Measurements from ENCODE around the gene CCDC51. TPM values are rescaled to one million over a fixed set of nuclear protein-coding genes. Genes with fewer than 3 reads are reported as not detected.

The CCDC51 gene
- total RNA-seq, 2 experiments from 2014 or later, result 11.6 to 15.1 TPM

- POLR2A ChIA-PET, result no interaction called here
- H3K4me1 Mint-ChIP-seq, result peaks cover 19% of the 10 kb centered on the region
- no peak overlapping the region for H3K27ac Mint-ChIP-seq
- H3K9me3 Mint-ChIP-seq, result no peaks in the 10 kb centered on the region
- DNase-seq, result no peak
- CTCF ChIA-PET, result interaction anchor here (0.8 to 2.6 kb wide), 7 partner anchors 9 to 160 kb away, joined by 3 to 6 read pairs (median 4); partner anchors contain the start of genes ATRIP, CCDC51 and TMA7
- peaks cover 20% of the 10 kb centered on the region for H3K27me3 Mint-ChIP-seq
- peak overlapping the region; percentile 69 for H3K4me3 Mint-ChIP-seq
- peaks cover 19% of the 10 kb centered on the region for H3K36me3 Mint-ChIP-seq (ENCODE audit: low read depth)
These were observed 9.2 kb downstream of the CCDC51 start for GRCh38 chr3:48430708-48431101.

DNA sequence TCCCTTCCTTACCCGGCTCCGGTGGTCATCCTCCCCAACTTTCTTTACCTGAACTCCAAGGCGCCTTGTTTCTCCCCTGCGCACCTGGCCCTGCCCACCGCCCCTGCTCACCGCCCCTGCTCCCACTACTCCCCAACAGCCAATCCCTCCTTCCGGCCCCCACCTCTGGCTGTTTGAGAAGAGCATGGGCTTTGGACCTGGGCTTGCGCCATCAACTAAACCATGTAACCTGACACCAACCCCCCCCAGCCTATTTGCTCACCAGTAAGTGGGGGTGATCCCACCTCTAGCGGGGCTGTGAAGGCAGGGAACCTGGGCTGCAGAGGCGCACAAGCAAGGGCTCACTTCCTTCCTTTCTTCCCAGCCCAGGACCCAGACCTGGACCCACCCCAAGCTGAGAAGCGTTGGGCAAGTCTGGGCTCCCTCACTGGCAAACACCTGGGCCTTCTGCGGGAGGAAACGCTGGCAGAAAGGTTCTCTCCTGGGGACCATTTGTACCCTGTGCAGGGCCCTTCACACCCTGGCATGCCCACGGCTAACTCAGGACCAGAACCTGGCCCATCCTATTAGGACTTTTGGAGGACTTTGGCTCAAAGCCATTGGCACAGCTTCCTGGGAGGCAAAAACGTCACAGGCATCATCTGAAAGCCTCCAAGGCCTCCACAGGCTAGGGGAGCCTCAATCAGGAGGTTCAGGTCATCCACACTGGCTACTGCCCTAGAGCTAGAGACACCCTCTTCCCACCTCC is 9.8 kb downstream of the CCDC51 start, which contains the start of gene PLXNB1:
TSS of gene PLXNB1 (minus strand) at position 127 of the 748 bp plus-strand sequence. CDS start 5,475 bp downstream, outside the sequence.
- POLR2A ChIA-PET, result no interaction called here
- peaks cover 19% of the 10 kb centered on the region for H3K36me3 Mint-ChIP-seq (ENCODE audit: low read depth)
- no peak within 1 kb of the TSS for H3K27ac Mint-ChIP-seq
- peaks cover 20% of the 10 kb centered on the region for H3K27me3 Mint-ChIP-seq
- peak within 1 kb of the TSS; percentile 69 for H3K4me3 Mint-ChIP-seq
- DNase-seq, result no peak
- no peaks in the 10 kb centered on the region for H3K9me3 Mint-ChIP-seq
- CTCF ChIA-PET, result interaction anchor here (0.6 to 2.6 kb wide), 9 partner anchors 10 to 159 kb away, joined by 3 to 6 read pairs (median 3); partner anchors contain the start of genes ATRIP, CCDC51 and TMA7
- H3K4me1 Mint-ChIP-seq, result peaks cover 19% of the 10 kb centered on the region

GRCh38 chr3:48429317-48429959 is 10.5 kb downstream of the CCDC51 start:
- Mint-ChIP-seq H3K4me1 (peaks cover 19% of the 10 kb centered on the region), H3K27ac (no peak overlapping the region), H3K27me3 (peaks cover 20% of the 10 kb centered on the region), H3K9me3 (no peaks in the 10 kb centered on the region), H3K4me3 (peak overlapping the region; percentile 69), H3K36me3 (ENCODE audit: low read depth) (peaks cover 19% of the 10 kb centered on the region)
- CTCF ChIA-PET, result interaction anchor here (0.6 to 2.6 kb wide), 7 partner anchors 11 to 637 kb away, joined by 3 to 6 read pairs (median 4); partner anchors contain the start of genes CCDC51 and TMA7
- POLR2A ChIA-PET, result no interaction called here
- DNase-seq, result peak; percentile 58

DNA sequence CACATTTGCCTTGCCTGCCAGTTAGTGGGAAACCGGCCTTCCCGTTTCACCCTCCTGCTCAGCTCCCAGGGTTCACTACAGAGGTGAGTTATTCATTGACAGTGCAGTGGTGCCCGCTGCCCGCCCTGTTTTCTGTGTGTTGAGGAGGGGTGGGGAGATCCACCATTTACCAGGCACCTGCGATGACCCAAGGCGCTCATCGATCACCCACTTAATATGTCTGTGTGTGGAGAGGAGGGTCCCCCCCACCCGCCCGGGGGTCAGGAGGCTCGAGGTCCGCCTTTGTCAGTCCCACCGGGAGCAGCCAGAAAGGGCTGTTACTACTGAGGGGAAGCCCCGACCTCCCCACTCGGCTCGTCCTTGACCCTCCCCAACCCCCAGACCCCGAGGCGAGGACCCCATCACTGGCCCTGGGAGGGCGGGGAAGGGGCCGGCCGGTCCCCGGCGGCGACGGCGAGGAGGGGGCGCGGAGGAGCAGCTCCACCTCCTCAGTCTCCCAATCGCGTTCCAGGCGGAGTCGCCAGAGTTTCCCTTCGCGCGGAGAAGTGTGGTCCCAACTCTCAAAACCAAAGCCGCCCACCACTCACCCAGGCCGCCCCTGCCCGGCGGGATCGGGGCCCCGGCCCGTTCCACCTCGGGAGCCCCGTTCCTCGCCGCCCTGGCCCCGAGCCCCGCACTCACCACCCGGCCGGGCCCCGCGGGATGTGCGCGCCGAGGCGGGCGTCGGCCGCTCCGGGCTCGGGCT is 11.2 kb downstream of the CCDC51 start:
- DNase-seq, result no peak
- Mint-ChIP-seq H3K4me1 (peaks cover 19% of the 10 kb centered on the region), H3K4me3 (peak overlapping the region; percentile 49), H3K9me3 (no peaks in the 10 kb centered on the region), H3K36me3 (ENCODE audit: low read depth) (peaks cover 16% of the 10 kb centered on the region), H3K27ac (no peak overlapping the region), H3K27me3 (peaks cover 20% of the 10 kb centered on the region)
- ChIA-PET CTCF (interaction anchor here (0.6 to 1.8 kb wide), 4 partner anchors 13 to 637 kb away, joined by 3 to 5 read pairs (median 4); no protein-coding TSS in a partner anchor), POLR2A (interaction anchor here (0.6 kb wide), 1 partner anchor 275 kb away, joined by 6 read pairs; no protein-coding TSS in a partner anchor)

DNA sequence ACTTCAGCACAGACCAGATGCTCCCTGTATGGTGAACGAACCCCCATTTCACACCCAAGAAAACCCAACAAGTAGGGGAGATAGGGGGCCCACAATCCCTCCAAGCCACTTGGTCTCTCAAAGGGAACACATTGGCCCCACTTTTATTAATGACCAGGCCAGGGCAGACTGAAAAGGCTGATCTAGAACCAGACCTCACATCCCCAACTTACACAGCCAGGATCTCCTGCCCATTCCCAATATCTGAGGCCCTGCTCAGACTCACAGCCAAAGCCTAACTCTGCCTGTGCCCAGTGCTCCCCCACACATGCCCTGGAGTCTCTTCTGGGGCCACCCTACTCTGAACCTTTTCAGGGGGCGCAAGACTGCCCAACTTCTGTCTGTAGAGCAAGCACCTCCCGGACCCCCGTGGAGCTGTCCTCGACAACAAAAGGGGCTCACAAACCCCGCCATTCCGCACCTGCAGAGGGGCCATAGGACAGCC is 11.8 kb downstream of the CCDC51 start:
- Mint-ChIP-seq H3K27me3 (peaks cover 20% of the 10 kb centered on the region), H3K4me1 (peaks cover 18% of the 10 kb centered on the region), H3K36me3 (ENCODE audit: low read depth) (peaks cover 14% of the 10 kb centered on the region), H3K9me3 (no peaks in the 10 kb centered on the region), H3K27ac (peak overlapping the region; percentile 17), H3K4me3 (peak overlapping the region; percentile 49)
- ChIA-PET CTCF (interaction anchor here (1.2 to 2.1 kb wide), 2 partner anchors 8 to 27 kb away, joined by 5 to 9 read pairs; no protein-coding TSS in a partner anchor), POLR2A (interaction anchor here (0.6 kb wide), 1 partner anchor 276 kb away, joined by 6 read pairs; no protein-coding TSS in a partner anchor)
- no peak for DNase-seq

DNA sequence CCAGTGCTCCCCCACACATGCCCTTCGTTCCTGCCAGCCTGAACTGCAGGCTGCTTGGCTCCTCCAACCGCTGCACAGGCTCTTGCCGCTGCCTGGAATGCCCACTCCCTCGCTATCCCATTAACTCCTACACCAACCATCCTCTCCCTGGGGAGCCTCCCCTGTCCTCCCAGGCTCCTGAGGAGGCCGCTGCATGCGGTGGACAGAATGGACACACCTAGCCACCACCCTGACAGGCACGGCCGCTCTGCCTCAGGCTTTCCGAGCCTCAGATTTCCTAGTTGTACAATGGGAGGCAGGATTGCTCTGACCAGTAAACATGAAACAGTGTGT is 12.3 kb downstream of the CCDC51 start:
- H3K4me1 Mint-ChIP-seq, result peaks cover 15% of the 10 kb centered on the region
- H3K27me3 Mint-ChIP-seq, result peaks cover 20% of the 10 kb centered on the region
- no peaks in the 10 kb centered on the region for H3K9me3 Mint-ChIP-seq
- H3K36me3 Mint-ChIP-seq (ENCODE audit: low read depth), result peaks cover 9% of the 10 kb centered on the region
- ChIA-PET CTCF (interaction anchor here (2.1 kb wide), 1 partner anchor 9 kb away, joined by 9 read pairs; no protein-coding TSS in a partner anchor), POLR2A (interaction anchor here (0.6 kb wide), 1 partner anchor 46 kb away, joined by 3 read pairs; no protein-coding TSS in a partner anchor)
- no peak for DNase-seq
- H3K27ac Mint-ChIP-seq, result peak overlapping the region; percentile 17
- H3K4me3 Mint-ChIP-seq, result peak overlapping the region; percentile 49

DNA sequence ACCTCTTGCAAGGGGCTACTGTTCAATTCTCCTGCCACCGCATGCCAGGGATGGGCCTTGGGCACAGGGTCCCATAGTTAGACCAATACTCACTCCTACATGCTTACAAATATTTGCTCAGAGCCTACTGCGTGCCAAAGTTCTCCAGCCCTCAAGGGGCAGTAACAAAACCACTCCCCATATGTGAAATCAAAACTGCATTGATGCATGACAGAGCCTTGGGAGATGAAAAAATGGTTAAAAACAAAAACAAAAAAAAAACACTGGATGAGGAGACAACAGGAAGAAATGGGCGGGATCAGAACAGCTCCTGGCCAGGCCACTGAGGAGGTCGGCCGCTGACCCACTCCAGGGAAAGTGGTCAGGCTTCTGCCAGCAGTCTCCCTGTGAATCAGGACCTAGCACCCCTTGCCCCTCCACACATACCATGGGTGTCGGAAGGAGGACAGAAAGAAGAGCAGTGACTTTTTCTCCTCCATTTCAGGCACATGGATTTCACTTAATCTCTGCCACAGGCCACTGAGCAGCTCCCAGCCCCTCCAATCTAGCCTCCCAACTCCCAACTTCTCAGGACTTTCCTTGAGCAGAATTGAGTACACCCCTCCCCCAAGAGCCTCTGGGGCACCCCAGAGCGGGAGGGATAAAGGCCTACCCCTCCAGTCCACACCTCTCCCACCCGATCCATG is 12.8 kb downstream of the CCDC51 start:
- H3K36me3 Mint-ChIP-seq (ENCODE audit: low read depth), result peaks cover 4% of the 10 kb centered on the region
- ChIA-PET CTCF (interaction anchor here (2.1 kb wide), 1 partner anchor 9 kb away, joined by 9 read pairs; no protein-coding TSS in a partner anchor), POLR2A (interaction anchor here (0.6 kb wide), 1 partner anchor 46 kb away, joined by 3 read pairs; no protein-coding TSS in a partner anchor)
- H3K4me3 Mint-ChIP-seq, result no peak overlapping the region
- peaks cover 15% of the 10 kb centered on the region for H3K4me1 Mint-ChIP-seq
- no peak overlapping the region for H3K27ac Mint-ChIP-seq
- H3K9me3 Mint-ChIP-seq, result no peaks in the 10 kb centered on the region
- H3K27me3 Mint-ChIP-seq, result peaks cover 20% of the 10 kb centered on the region
- no peak for DNase-seq

DNA sequence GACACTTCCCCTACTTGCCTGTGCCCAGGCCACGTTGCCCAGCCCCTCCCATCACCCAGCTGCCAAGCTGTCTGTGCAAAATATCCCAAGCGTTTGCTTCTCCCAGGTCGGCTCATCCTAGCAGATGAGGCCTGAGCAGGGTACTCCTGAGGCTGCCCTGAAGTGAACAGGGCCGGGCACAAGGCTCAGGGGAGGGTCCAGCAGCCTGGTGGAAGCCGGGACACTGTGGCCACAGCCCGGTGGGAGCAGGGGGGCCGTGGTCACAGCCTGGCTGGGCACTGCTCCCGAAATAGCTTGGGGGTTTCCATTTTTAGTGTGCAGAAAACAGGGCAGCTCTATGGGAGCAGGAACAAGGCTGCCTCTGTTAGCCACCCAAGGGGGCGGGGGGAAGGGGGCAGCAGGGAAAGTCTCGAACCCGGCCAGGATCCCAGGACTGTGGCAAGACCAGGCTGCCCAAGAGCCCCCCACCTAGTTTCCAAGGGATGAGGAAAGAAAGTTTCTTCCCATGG is 13.5 kb downstream of the CCDC51 start:
- POLR2A ChIA-PET, result no interaction called here
- Mint-ChIP-seq H3K27me3 (peaks cover 20% of the 10 kb centered on the region), H3K9me3 (no peaks in the 10 kb centered on the region), H3K27ac (no peak overlapping the region), H3K4me3 (no peak overlapping the region), H3K36me3 (ENCODE audit: low read depth) (peaks cover under 1% of the 10 kb centered on the region), H3K4me1 (peaks cover 14% of the 10 kb centered on the region)
- CTCF ChIA-PET, result interaction anchor here (2.1 kb wide), 1 partner anchor 10 kb away, joined by 9 read pairs; no protein-coding TSS in a partner anchor
- DNase-seq, result no peak

DNA sequence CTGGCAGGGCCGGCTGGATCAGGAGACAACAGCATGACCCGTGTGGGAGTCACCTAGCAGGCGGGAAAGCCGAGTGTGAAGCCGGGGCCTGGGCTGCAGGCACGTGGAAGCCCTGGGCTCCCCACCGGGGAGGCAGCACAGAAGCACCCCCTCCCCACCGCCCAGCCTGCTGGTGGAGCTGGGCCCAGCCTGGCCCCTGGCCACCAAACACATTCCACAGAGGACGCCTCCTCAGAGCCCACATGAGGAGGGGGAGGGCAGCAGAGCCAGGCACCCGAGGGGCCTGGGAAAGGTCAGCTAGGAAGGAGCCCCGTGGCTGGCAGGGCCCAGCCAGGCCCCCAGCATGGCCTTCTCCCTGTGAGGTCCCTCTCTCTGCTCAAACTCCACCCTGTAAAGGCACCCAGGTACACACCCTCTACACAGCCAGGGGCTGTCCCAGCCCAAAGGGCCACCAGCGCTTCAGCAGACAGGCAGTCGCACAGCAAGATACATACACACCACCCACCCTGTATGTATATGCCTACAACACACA is 14.6 kb downstream of the CCDC51 start:
- DNase-seq, result no peak
- POLR2A ChIA-PET, result no interaction called here
- H3K27me3 Mint-ChIP-seq, result peaks cover 20% of the 10 kb centered on the region
- H3K4me3 Mint-ChIP-seq, result no peak overlapping the region
- H3K9me3 Mint-ChIP-seq, result no peaks in the 10 kb centered on the region
- CTCF ChIA-PET, result interaction anchor here (0.6 to 3.8 kb wide), 2 partner anchors 10 to 192 kb away, joined by 3 to 27 read pairs; no protein-coding TSS in a partner anchor
- peaks cover 9% of the 10 kb centered on the region for H3K4me1 Mint-ChIP-seq
- no peaks in the 10 kb centered on the region for H3K36me3 Mint-ChIP-seq (ENCODE audit: low read depth)
- H3K27ac Mint-ChIP-seq, result no peak overlapping the region

GRCh38 chr3:48423883-48424695 is 15.8 kb downstream of the CCDC51 start:
- Mint-ChIP-seq H3K9me3 (no peaks in the 10 kb centered on the region), H3K4me3 (no peak overlapping the region)

More at GRCh38 chr3:48423883-48424695, 15.8 kb downstream of the CCDC51 start:
- ChIA-PET POLR2A (interaction anchor here (0.6 kb wide), 1 partner anchor 14 kb away, joined by 3 read pairs; no protein-coding TSS in a partner anchor), CTCF (interaction anchor here (0.5 to 3.8 kb wide), 2 partner anchors 12 to 118 kb away, joined by 3 to 27 read pairs; no protein-coding TSS in a partner anchor)
- Mint-ChIP-seq H3K27me3 (peaks cover 18% of the 10 kb centered on the region), H3K36me3 (ENCODE audit: low read depth) (no peaks in the 10 kb centered on the region), H3K27ac (no peak overlapping the region), H3K4me1 (peaks cover 3% of the 10 kb centered on the region)
- no peak for DNase-seq
